ENCODE measurements around the gene GPR160. TPM values are rescaled to one million over a fixed set of nuclear protein-coding genes. Genes with fewer than 3 reads are reported as not detected.

The GPR160 gene
- polyA plus RNA-seq, 4 donors: 48.6 to 358 (median 55.8) TPM

GRCh38 chr3:170038434-170039110 lies 777 bp downstream of the GPR160 start:
- peaks cover 0 to 10% (median 0%) of the 10 kb centered on the region in 3 donors for H3K4me1 ChIP-seq (ENCODE audit: control insufficient read depth in 3 of 3, insufficient read depth in 2 of 3, low read depth in 1 of 3, low read length in 2 of 3)
- 2 to 6% (median 3%) methylated on average over 51 of the region's 51 CpGs for WGBS, 3 donors
- peaks cover 0 to 4% (median 0%) of the 10 kb centered on the region in 3 donors for H3K27me3 ChIP-seq (ENCODE audit: control insufficient read depth in 3 of 3, insufficient read depth in 3 of 3, low read length in 3 of 3)
- H3K4me3 ChIP-seq (ENCODE audit: low read depth in 1 of 3, low read length in 3 of 3): peak overlapping the region; percentile 73 to 84 (median 77)
- H3K27ac ChIP-seq (ENCODE audit: low read depth in 1 of 3, low read length in 2 of 3): peak overlapping the region; percentile 89 to 92 (median 91)
- H3K9me3 ChIP-seq (ENCODE audit: control insufficient read depth in 2 of 2, insufficient read depth in 1 of 2, low read depth in 1 of 2, low read length in 1 of 2): no peaks in the 10 kb centered on the region
- peaks cover 0 to 12% (median 0%) of the 10 kb centered on the region in 3 donors for H3K36me3 ChIP-seq (ENCODE audit: control insufficient read depth in 3 of 3, insufficient read depth in 2 of 3, low read depth in 1 of 3, low read length in 3 of 3)
- FAIRE-seq (no peak), DNase-seq (peak; percentile 62 to 84)

GRCh38 chr3:170040418-170040817 lies 2.6 kb downstream of the GPR160 start:
- Histone ChIP-seq H3K27ac (ENCODE audit: low read depth in 1 of 3, low read length in 2 of 3) (peak overlapping the region; percentile 3 to 89 (median 9)), H3K27me3 (ENCODE audit: control insufficient read depth in 3 of 3, insufficient read depth in 3 of 3, low read length in 3 of 3) (peaks cover 0 to 4% (median 0%) of the 10 kb centered on the region in 3 donors), H3K9me3 (ENCODE audit: control insufficient read depth in 2 of 2, insufficient read depth in 1 of 2, low read depth in 1 of 2, low read length in 1 of 2) (no peaks in the 10 kb centered on the region), H3K36me3 (ENCODE audit: control insufficient read depth in 3 of 3, insufficient read depth in 2 of 3, low read depth in 1 of 3, low read length in 3 of 3) (peaks cover 0 to 23% (median 0%) of the 10 kb centered on the region in 3 donors), H3K4me3 (ENCODE audit: low read depth in 1 of 3, low read length in 3 of 3) (peak overlapping the region in 2 of 3 donors; percentile 73 to 77), H3K4me1 (ENCODE audit: control insufficient read depth in 3 of 3, insufficient read depth in 2 of 3, low read depth in 1 of 3, low read length in 2 of 3) (peaks cover 0 to 23% (median 4%) of the 10 kb centered on the region in 3 donors)
- DNase-seq: peak; percentile 37 to 51
- WGBS, 3 donors: 16 to 32% (median 29%) methylated on average over 8 of the region's 8 CpGs
- FAIRE-seq: no peak

- Histone ChIP-seq H3K36me3 (ENCODE audit: control insufficient read depth in 3 of 3, insufficient read depth in 2 of 3, low read depth in 1 of 3, low read length in 3 of 3) (peaks cover 0 to 32% (median 0%) of the 10 kb centered on the region in 3 donors), H3K9me3 (ENCODE audit: control insufficient read depth in 2 of 2, insufficient read depth in 1 of 2, low read depth in 1 of 2, low read length in 1 of 2) (no peaks in the 10 kb centered on the region), H3K27ac (ENCODE audit: low read depth in 1 of 3, low read length in 2 of 3) (peak overlapping the region in 1 of 3 donors; percentile 94), H3K27me3 (ENCODE audit: control insufficient read depth in 3 of 3, insufficient read depth in 3 of 3, low read length in 3 of 3) (peaks cover 0 to 3% (median 0%) of the 10 kb centered on the region in 3 donors), H3K4me3 (ENCODE audit: low read depth in 1 of 3, low read length in 3 of 3) (no peak overlapping the region), H3K4me1 (ENCODE audit: control insufficient read depth in 3 of 3, insufficient read depth in 2 of 3, low read depth in 1 of 3, low read length in 2 of 3) (peaks cover 2 to 43% (median 4%) of the 10 kb centered on the region in 3 donors)
- FAIRE-seq: no peak
- WGBS, 3 donors: 75 to 89% (median 79%) methylated on average over 7 of the region's 7 CpGs
- no peak for DNase-seq
Observed at GRCh38 chr3:170043506-170043905, 5.7 kb downstream of the GPR160 start.

- Histone ChIP-seq H3K4me1 (ENCODE audit: control insufficient read depth in 3 of 3, insufficient read depth in 2 of 3, low read depth in 1 of 3, low read length in 2 of 3) (peaks cover 4 to 50% (median 4%) of the 10 kb centered on the region in 3 donors), H3K27me3 (ENCODE audit: control insufficient read depth in 3 of 3, insufficient read depth in 3 of 3, low read length in 3 of 3) (no peaks in the 10 kb centered on the region), H3K27ac (ENCODE audit: low read depth in 1 of 3, low read length in 2 of 3) (peak overlapping the region; percentile 68 to 94 (median 90)), H3K4me3 (ENCODE audit: low read depth in 1 of 3, low read length in 3 of 3) (no peak overlapping the region), H3K36me3 (ENCODE audit: control insufficient read depth in 3 of 3, insufficient read depth in 2 of 3, low read depth in 1 of 3, low read length in 3 of 3) (peaks cover 0 to 36% (median 0%) of the 10 kb centered on the region in 3 donors), H3K9me3 (ENCODE audit: control insufficient read depth in 2 of 2, insufficient read depth in 1 of 2, low read depth in 1 of 2, low read length in 1 of 2) (no peaks in the 10 kb centered on the region)
- no peak for FAIRE-seq
- peak in 1 of 2 donors; percentile 21 for DNase-seq
- whole genome bisulfite sequencing, 3 donors: 83 to 86% (median 85%) methylated on average over 8 of the region's 8 CpGs
Observed at GRCh38 chr3:170044271-170044670, 6.5 kb downstream of the GPR160 start.

- H3K36me3 ChIP-seq (ENCODE audit: control insufficient read depth in 3 of 3, insufficient read depth in 2 of 3, low read depth in 1 of 3, low read length in 3 of 3): peaks cover 0 to 40% (median 0%) of the 10 kb centered on the region in 3 donors
- peak overlapping the region in 1 of 3 donors; percentile 2 for H3K4me3 ChIP-seq (ENCODE audit: low read depth in 1 of 3, low read length in 3 of 3)
- H3K4me1 ChIP-seq (ENCODE audit: control insufficient read depth in 3 of 3, insufficient read depth in 2 of 3, low read depth in 1 of 3, low read length in 2 of 3): peaks cover 4 to 55% (median 5%) of the 10 kb centered on the region in 3 donors
- H3K9me3 ChIP-seq (ENCODE audit: control insufficient read depth in 2 of 2, insufficient read depth in 1 of 2, low read depth in 1 of 2, low read length in 1 of 2): no peaks in the 10 kb centered on the region
- WGBS, 3 donors: 14 to 44% (median 25%) methylated on average over 8 of the region's 8 CpGs
- FAIRE-seq (no peak), DNase-seq (peak; percentile 50 to 69)
- H3K27ac ChIP-seq (ENCODE audit: low read depth in 1 of 3, low read length in 2 of 3): peak overlapping the region; percentile 68 to 94 (median 90)
- H3K27me3 ChIP-seq (ENCODE audit: control insufficient read depth in 3 of 3, insufficient read depth in 3 of 3, low read length in 3 of 3): no peaks in the 10 kb centered on the region
Observed at GRCh38 chr3:170044795-170045244, 7.0 kb downstream of the GPR160 start.

- FAIRE-seq (no peak), DNase-seq (peak; percentile 82)
- Histone ChIP-seq H3K36me3 (ENCODE audit: control insufficient read depth in 3 of 3, insufficient read depth in 2 of 3, low read depth in 1 of 3, low read length in 3 of 3) (peaks cover 0 to 38% (median 0%) of the 10 kb centered on the region in 3 donors), H3K27ac (ENCODE audit: low read depth in 1 of 3, low read length in 2 of 3) (peak overlapping the region; percentile 84 to 94 (median 90)), H3K9me3 (ENCODE audit: control insufficient read depth in 2 of 2, insufficient read depth in 1 of 2, low read depth in 1 of 2, low read length in 1 of 2) (no peaks in the 10 kb centered on the region), H3K27me3 (ENCODE audit: control insufficient read depth in 3 of 3, insufficient read depth in 3 of 3, low read length in 3 of 3) (no peaks in the 10 kb centered on the region), H3K4me1 (ENCODE audit: control insufficient read depth in 3 of 3, insufficient read depth in 2 of 3, low read depth in 1 of 3, low read length in 2 of 3) (peaks cover 4 to 60% (median 5%) of the 10 kb centered on the region in 3 donors), H3K4me3 (ENCODE audit: low read depth in 1 of 3, low read length in 3 of 3) (peak overlapping the region in 1 of 3 donors; percentile 1)
- 15 to 51% (median 25%) methylated on average over 5 of the region's 5 CpGs for WGBS, 3 donors
Observed at GRCh38 chr3:170046269-170047132, 8.7 kb downstream of the GPR160 start.

- Histone ChIP-seq H3K4me1 (ENCODE audit: control insufficient read depth in 3 of 3, insufficient read depth in 2 of 3, low read depth in 1 of 3, low read length in 2 of 3) (peaks cover 4 to 60% (median 5%) of the 10 kb centered on the region in 3 donors), H3K27ac (ENCODE audit: low read depth in 1 of 3, low read length in 2 of 3) (peak overlapping the region; percentile 84 to 94 (median 89)), H3K27me3 (ENCODE audit: control insufficient read depth in 3 of 3, insufficient read depth in 3 of 3, low read length in 3 of 3) (no peaks in the 10 kb centered on the region), H3K9me3 (ENCODE audit: control insufficient read depth in 2 of 2, insufficient read depth in 1 of 2, low read depth in 1 of 2, low read length in 1 of 2) (no peaks in the 10 kb centered on the region), H3K36me3 (ENCODE audit: control insufficient read depth in 3 of 3, insufficient read depth in 2 of 3, low read depth in 1 of 3, low read length in 3 of 3) (peaks cover 0 to 41% (median 0%) of the 10 kb centered on the region in 3 donors), H3K4me3 (ENCODE audit: low read depth in 1 of 3, low read length in 3 of 3) (no peak overlapping the region)
- FAIRE-seq (no peak), DNase-seq (peak in 1 of 2 donors; percentile 37)
- 12 to 58% (median 49%) methylated on average over 3 of the region's 3 CpGs for WGBS, 3 donors
Observed at GRCh38 chr3:170047133-170047404, 9.3 kb downstream of the GPR160 start.

Measured in small intestine (tissue), 7 donors.